Measurements from ENCODE around the gene TUBE1. TPM values are rescaled to one million over a fixed set of nuclear protein-coding genes. Genes with fewer than 3 reads are reported as not detected.
"Not testable (repeated sequence)": the region's sequence is repeated elsewhere in the genome, so short reads cannot be mapped to it uniquely, and the experiment has no call there.

TUBE1 gene
- total RNA-seq, 2 donors from 2014 or later, result 26.5 to 32.9 TPM

- peaks cover 12% of the 10 kb centered on the region for H3K27me3 Mint-ChIP-seq
- DNase-seq (no peak), ATAC-seq (no peak)
- peaks cover 8% of the 10 kb centered on the region for H3K4me1 Mint-ChIP-seq
- H3K36me3 Mint-ChIP-seq (ENCODE audit: low read depth), result no peaks in the 10 kb centered on the region
- no peak within 1 kb of the TSS for H3K27ac Mint-ChIP-seq
- H3K4me3 Mint-ChIP-seq, result no peak within 1 kb of the TSS
- H3K9me3 ChIP-seq (ENCODE audit: control insufficient read depth, low read length, poor library complexity, severe bottlenecking), result no peaks in the 10 kb centered on the region
Observed at GRCh38 chr6:112054001-112054400, 33.3 kb downstream of the TUBE1 start, which contains the start of gene CCN6. Gene CCN6 (plus strand): TSS chr6:112054104. CDS start chr6:112054358, 254 bp downstream.

DNA sequence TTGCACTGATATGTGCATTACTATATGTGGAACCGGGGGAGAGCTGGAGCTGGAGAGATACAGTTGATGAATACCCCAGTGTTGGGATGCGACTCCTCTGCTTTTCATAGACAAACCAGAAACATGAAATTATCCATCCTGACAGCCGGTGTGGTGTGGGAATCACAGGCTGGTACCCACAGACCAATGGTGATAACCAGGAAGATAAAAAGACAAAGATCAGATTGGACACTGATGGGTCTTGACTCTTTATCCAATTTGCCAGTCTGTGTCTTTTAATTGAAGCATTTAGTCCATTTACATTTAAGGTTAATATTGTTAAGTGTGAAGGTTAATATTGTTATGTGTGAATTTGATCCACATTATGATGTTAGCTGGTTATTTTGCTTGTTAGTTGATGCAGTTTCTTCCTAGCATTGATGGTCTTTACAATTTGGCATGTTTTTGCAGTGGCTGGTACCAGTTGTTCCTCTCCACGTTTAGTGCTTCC is 36.0 kb downstream of the TUBE1 start:
- H3K4me1 Mint-ChIP-seq; H3K9me3 ChIP-seq (ENCODE audit: control insufficient read depth, low read length, poor library complexity, severe bottlenecking); H3K4me3 Mint-ChIP-seq; ATAC-seq; H3K36me3 Mint-ChIP-seq (ENCODE audit: low read depth); DNase-seq; H3K27ac Mint-ChIP-seq: not testable (repeated sequence)
- H3K27me3 Mint-ChIP-seq, result peaks cover 12% of the 10 kb centered on the region

DNA sequence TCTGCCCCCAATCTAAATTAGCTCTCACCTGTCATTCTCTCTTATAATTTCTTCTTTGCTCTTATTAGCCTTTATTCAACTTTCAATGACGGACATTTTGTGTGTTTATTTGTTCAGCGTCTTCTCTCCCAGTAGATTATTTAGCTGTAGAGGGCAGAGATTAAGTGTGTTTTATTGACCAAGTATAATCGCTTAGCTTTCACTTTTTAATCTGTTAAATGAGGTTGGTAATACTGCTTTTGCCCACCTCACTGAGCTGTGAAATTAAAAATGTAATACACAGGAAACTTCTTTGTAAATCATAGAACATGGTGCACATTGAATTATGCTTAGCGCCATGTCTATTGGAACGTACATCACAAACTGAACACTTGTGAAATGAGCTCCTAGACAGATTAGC is 36.9 kb downstream of the TUBE1 start:
- H3K4me3 Mint-ChIP-seq, result no peak overlapping the region
- no peaks in the 10 kb centered on the region for H3K36me3 Mint-ChIP-seq (ENCODE audit: low read depth)

DNA sequence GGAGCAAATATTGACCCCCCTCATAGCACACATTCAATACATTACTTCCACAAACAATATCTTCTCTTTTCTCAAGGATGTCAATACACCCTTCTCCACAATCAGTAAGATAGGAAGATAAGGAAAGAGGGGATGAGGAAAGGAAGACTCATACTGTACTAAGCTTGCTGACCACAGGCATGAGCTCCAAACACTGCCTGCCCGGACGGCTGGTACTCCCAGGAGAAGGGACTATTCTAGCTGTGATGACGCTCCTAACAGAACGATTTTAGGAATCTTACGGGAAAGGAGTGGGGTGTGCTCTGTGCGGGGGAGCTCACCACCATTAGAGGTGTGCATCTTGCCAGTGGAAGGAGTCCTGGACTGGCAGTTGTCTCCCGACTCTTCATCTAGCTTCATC is 37.3 kb downstream of the TUBE1 start:
- no peak for ATAC-seq
- Mint-ChIP-seq H3K36me3 (ENCODE audit: low read depth) (no peaks in the 10 kb centered on the region), H3K27ac (peak overlapping the region; percentile 10), H3K4me1 (peaks cover 7% of the 10 kb centered on the region), H3K4me3 (no peak overlapping the region), H3K27me3 (peaks cover 9% of the 10 kb centered on the region)
- DNase-seq, result no peak
- H3K9me3 ChIP-seq (ENCODE audit: control insufficient read depth, low read length, poor library complexity, severe bottlenecking), result no peaks in the 10 kb centered on the region

More for the DNA sequence above, 36.9 kb downstream of the TUBE1 start:
- peaks cover 8% of the 10 kb centered on the region for H3K4me1 Mint-ChIP-seq
- H3K9me3 ChIP-seq (ENCODE audit: control insufficient read depth, low read length, poor library complexity, severe bottlenecking), result no peaks in the 10 kb centered on the region
- ATAC-seq, result no peak
- peaks cover 12% of the 10 kb centered on the region for H3K27me3 Mint-ChIP-seq
- H3K27ac Mint-ChIP-seq, result peak overlapping the region; percentile 10
- no peak for DNase-seq

DNA sequence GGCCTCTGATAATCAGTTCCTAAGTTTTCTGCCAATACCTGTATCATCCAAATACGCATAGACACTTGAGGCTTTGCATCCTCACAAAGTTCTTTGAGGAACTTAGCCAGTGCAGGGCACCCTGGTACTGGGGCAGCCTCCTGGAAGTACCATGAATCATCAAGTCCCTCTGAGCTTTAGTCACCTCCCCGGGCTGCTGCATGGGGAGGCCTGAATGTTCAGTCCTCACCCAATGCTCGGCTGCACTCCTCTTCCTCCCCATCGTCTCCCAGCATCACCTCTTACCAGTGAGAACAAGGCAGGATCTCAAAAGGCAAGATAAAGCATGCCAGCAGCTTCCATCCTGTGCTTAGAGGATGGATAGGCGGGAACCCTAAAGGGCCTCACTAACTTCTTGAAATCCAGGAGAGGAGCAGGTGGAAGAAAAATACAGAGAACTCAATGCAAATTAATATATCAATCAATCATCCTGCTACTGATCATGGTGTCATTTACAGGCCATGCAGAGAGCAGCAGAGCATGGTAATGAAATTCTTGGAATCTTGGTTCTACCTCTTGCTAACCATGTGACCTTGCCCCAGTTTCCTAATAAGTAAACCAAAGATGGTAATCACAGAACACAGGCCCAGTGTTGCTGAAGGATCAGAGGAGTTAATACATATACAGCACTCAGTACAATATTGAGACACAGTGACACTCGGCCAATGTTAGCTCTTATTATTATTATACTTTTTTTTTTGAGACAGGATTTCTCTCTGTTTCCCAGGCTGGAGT is 38.1 kb downstream of the TUBE1 start:
- no peaks in the 10 kb centered on the region for H3K36me3 Mint-ChIP-seq (ENCODE audit: low read depth)
- H3K27ac Mint-ChIP-seq, result no peak overlapping the region
- H3K4me1 Mint-ChIP-seq, result peaks cover 5% of the 10 kb centered on the region
- DNase-seq, result no peak
- H3K4me3 Mint-ChIP-seq, result no peak overlapping the region
- peaks cover 5% of the 10 kb centered on the region for H3K27me3 Mint-ChIP-seq
- no peaks in the 10 kb centered on the region for H3K9me3 ChIP-seq (ENCODE audit: control insufficient read depth, low read length, poor library complexity, severe bottlenecking)
- no peak for ATAC-seq

GRCh38 chr6:112047523-112047922 is 39.8 kb downstream of the TUBE1 start:
- not testable (repeated sequence) for H3K4me3 Mint-ChIP-seq; H3K27ac Mint-ChIP-seq; H3K36me3 Mint-ChIP-seq (ENCODE audit: low read depth); H3K9me3 ChIP-seq (ENCODE audit: control insufficient read depth, low read length, poor library complexity, severe bottlenecking); DNase-seq; ATAC-seq; H3K27me3 Mint-ChIP-seq; H3K4me1 Mint-ChIP-seq

- no peaks in the 10 kb centered on the region for H3K27me3 Mint-ChIP-seq
- H3K4me3 Mint-ChIP-seq, result peak overlapping the region; percentile 19
- H3K9me3 ChIP-seq (ENCODE audit: control insufficient read depth, low read length, poor library complexity, severe bottlenecking), result no peaks in the 10 kb centered on the region
- ATAC-seq (no peak), DNase-seq (no peak)
- peaks cover 11% of the 10 kb centered on the region for H3K4me1 Mint-ChIP-seq
- H3K27ac Mint-ChIP-seq, result no peak overlapping the region
- H3K36me3 Mint-ChIP-seq (ENCODE audit: low read depth), result no peaks in the 10 kb centered on the region
Observed at GRCh38 chr6:112044856-112045255, 42.4 kb downstream of the TUBE1 start.

DNA sequence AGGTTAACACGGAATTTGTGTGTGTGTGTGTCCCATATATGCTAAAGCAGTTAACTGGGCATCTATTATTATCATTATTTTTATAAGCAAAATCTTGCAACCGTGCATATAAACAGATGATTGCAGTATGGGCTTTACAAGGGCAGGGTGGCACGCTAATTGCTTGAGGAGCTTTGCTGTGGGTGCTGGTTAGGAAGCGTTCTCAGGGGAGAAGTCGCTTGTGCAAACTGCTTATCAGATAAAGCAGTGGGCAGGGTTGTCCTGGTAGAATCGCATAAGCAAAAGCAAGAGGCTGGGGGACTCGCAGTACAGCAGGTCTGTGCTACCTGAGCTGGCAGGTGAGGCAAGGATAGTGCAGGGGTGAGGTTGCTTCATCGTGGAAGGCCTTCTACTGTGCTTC is 43.1 kb downstream of the TUBE1 start:
- H3K9me3 ChIP-seq (ENCODE audit: control insufficient read depth, low read length, poor library complexity, severe bottlenecking), result no peaks in the 10 kb centered on the region
- H3K4me1 Mint-ChIP-seq, result peaks cover 11% of the 10 kb centered on the region
- H3K27me3 Mint-ChIP-seq, result no peaks in the 10 kb centered on the region
- ATAC-seq (no peak), DNase-seq (no peak)
- no peak overlapping the region for H3K27ac Mint-ChIP-seq
- H3K4me3 Mint-ChIP-seq, result no peak overlapping the region
- no peaks in the 10 kb centered on the region for H3K36me3 Mint-ChIP-seq (ENCODE audit: low read depth)

DNA sequence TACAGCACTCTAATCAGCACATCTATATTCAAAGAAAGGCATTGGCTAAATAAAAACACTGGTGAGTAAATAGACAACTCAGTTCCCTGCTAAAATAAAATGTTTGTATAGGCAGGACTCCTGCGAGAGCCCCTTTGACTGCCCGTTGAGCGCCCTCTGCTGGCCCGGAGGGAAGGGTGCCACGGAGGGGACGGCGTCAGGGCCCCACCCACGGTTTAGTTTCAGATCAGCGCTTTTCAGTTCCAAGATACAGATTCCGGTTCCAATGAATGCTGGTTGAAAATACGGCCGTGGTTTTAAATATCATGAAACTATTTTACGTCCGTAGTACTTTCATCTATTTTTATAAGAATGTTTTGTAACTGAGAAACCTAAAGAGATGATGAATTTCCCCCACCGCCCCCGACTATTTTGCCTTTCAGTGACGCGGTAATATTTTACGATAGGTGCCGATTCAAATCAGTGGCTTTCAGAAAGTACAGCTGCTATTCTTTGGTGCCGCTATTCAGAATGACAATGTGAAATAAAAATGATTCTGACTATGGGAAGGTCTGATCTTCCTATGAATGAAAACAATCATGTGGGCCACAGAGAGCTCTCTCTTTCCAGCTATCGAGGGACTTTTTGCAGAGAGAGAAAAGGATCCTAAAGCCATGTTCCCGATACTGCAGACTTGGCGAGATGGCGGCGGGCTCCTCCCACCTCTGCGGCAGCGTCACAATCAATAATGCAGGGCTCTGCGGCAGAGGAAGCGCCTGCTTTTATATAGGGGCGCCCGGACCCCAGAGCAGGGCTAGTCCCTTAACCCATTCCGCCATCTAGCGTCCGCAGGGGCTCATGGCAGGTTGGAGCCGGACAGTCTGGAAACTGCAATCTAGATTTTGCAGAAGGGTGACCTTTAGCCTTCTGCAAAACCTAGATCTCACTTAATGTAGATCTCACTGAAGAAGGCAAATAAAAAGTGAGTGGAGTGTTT is 44.0 kb downstream of the TUBE1 start:
- peak overlapping the region; percentile 99 for H3K27ac Mint-ChIP-seq
- DNase-seq, result peak; percentile 84 to 93 (median 87)
- no peaks in the 10 kb centered on the region for H3K27me3 Mint-ChIP-seq
- H3K9me3 ChIP-seq (ENCODE audit: control insufficient read depth, low read length, poor library complexity, severe bottlenecking), result no peaks in the 10 kb centered on the region
- H3K36me3 Mint-ChIP-seq (ENCODE audit: low read depth), result no peaks in the 10 kb centered on the region
- ATAC-seq, result peak; percentile 92
- peak overlapping the region; percentile 96 for H3K4me3 Mint-ChIP-seq
- H3K4me1 Mint-ChIP-seq, result peaks cover 11% of the 10 kb centered on the region

DNA sequence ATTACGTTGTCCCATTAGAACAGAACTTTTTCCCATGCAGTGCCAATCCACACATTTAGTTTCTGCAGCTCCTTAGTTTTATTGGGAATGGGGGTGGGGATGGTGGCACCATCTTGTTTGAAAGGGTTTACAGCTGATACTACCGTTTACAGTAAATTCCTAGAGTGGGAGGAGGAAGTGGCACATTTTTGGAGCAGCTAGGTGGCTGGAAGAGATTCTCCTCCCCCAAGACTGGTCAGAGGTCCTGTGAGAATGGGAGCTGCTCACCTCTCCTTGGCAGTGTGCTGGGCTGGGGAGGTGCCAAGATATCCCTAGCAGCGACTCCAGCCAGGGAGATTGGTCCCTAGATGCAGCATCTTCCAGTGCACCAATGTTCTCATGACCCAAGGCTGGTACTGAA is 45.7 kb downstream of the TUBE1 start:
- no peaks in the 10 kb centered on the region for H3K36me3 Mint-ChIP-seq (ENCODE audit: low read depth)
- no peaks in the 10 kb centered on the region for H3K9me3 ChIP-seq (ENCODE audit: control insufficient read depth, low read length, poor library complexity, severe bottlenecking)
- peaks cover 11% of the 10 kb centered on the region for H3K4me1 Mint-ChIP-seq
- DNase-seq (no peak), ATAC-seq (no peak)
- no peak overlapping the region for H3K4me3 Mint-ChIP-seq
- no peaks in the 10 kb centered on the region for H3K27me3 Mint-ChIP-seq
- H3K27ac Mint-ChIP-seq, result peak overlapping the region; percentile 99

GRCh38 chr6:112040956-112041355 is 46.3 kb downstream of the TUBE1 start:
- DNase-seq, result no peak
- ATAC-seq, result no peak
- no peak overlapping the region for H3K4me3 Mint-ChIP-seq
- peak overlapping the region; percentile 99 for H3K27ac Mint-ChIP-seq
- H3K4me1 Mint-ChIP-seq, result peaks cover 15% of the 10 kb centered on the region
- no peaks in the 10 kb centered on the region for H3K9me3 ChIP-seq (ENCODE audit: control insufficient read depth, low read length, poor library complexity, severe bottlenecking)
- no peaks in the 10 kb centered on the region for H3K27me3 Mint-ChIP-seq
- no peaks in the 10 kb centered on the region for H3K36me3 Mint-ChIP-seq (ENCODE audit: low read depth)

DNA sequence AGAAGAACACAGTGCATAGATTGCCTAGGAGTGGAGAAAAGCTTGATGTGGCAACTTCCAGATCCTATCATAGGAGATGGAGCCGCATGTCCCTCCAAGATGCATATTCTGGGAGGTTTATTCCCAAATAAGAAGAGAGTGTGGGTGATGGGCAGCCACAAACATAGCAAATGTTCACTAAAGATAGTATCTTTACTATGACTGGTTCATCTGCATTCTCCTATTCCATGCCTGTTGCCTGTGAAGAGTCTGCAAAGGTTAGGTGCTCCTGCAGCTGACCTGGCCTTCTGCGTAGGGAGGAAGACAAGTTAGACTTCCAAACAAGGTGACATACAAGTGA is 47.9 kb downstream of the TUBE1 start:
- no peak overlapping the region for H3K4me3 Mint-ChIP-seq
- H3K27me3 Mint-ChIP-seq, result no peaks in the 10 kb centered on the region
- H3K36me3 Mint-ChIP-seq (ENCODE audit: low read depth), result no peaks in the 10 kb centered on the region
- DNase-seq (no peak), ATAC-seq (no peak)
- no peaks in the 10 kb centered on the region for H3K9me3 ChIP-seq (ENCODE audit: control insufficient read depth, low read length, poor library complexity, severe bottlenecking)
- peak overlapping the region; percentile 41 for H3K27ac Mint-ChIP-seq
- H3K4me1 Mint-ChIP-seq, result peaks cover 22% of the 10 kb centered on the region

DNA sequence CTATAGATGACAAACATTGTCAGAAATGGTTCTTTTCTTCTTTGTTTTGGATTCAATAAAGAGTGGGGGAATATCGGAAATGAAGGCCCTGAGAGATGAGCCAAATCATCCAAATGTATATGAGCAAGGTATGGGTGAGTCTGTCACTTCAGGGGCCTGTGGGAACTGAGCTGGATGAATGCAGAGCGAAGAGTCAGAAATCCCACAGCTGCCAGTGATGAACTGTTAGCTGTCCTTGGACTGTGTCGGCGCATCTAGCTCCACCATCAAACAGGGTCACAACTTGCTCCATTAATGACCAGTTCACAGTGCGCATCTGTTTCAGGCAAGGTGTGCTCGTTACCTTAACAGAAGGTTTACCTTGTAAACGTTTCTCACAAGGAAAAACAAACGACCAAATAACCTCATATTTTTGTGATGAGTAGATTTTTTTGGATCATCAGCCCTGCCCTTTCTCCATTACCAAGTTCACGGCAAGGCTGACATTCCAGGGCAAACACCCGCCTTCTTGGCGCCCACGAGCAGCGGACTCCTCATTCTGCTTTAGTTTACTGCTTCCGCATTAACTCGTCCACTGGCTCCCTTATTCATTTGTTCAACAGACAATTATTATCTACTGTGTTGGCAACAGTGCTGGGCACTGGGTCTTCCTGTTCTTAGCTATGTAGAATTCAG is 48.4 kb downstream of the TUBE1 start:
- Mint-ChIP-seq H3K27ac (peak overlapping the region; percentile 41), H3K27me3 (no peaks in the 10 kb centered on the region), H3K36me3 (ENCODE audit: low read depth) (no peaks in the 10 kb centered on the region), H3K4me3 (no peak overlapping the region), H3K4me1 (peaks cover 27% of the 10 kb centered on the region)
- DNase-seq, result no peak
- H3K9me3 ChIP-seq (ENCODE audit: control insufficient read depth, low read length, poor library complexity, severe bottlenecking), result no peaks in the 10 kb centered on the region
- ATAC-seq, result no peak

Data from T-helper 17 cell (primary cell).